ENCODE results near the gene DCAF12. TPM values are rescaled to one million over a fixed set of nuclear protein-coding genes. Genes with fewer than 3 reads are reported as not detected.
A peak's percentile ranks its signal among the peaks of the same experiment; 100 is the strongest.

DCAF12 gene
- total and polyA plus RNA-seq, 2 of the 13 experiments (the other 11 are each of a cell fraction or from before 2014, with no cell fraction given) = 26.8 to 37.4 TPM

GRCh38 chr9:34145165-34145564, 18.7 kb upstream of the DCAF12 start (continued):
- no peak for TF ChIP-seq KDM2A (CRISPR knock-in tag; IDR thresholded peaks at IDR 0.05; ENCODE audit: borderline replicate concordance, low read depth)
- no peak for TF ChIP-seq PHF5A (CRISPR knock-in tag; IDR thresholded peaks at IDR 0.05; ENCODE audit: low read depth, unreplicated experiment)
- TF ChIP-seq, protein P1, sequence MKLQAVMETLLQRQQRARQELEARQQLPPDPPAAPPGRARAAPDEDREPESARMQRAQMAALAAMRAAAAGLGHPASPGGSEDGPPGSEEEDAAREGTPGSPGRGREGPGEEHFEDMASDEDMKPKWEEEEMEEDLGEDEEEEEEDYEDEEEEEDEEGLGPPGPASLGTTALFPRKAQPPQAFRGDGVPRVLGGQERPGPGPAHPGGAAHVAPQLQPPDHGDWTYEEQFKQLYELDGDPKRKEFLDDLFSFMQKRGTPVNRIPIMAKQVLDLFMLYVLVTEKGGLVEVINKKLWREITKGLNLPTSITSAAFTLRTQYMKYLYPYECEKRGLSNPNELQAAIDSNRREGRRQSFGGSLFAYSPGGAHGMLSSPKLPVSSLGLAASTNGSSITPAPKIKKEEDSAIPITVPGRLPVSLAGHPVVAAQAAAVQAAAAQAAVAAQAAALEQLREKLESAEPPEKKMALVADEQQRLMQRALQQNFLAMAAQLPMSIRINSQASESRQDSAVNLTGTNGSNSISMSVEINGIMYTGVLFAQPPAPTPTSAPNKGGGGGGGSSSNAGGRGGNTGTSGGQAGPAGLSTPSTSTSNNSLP (IDR thresholded peaks at IDR 0.05; ENCODE audit: low read depth, low read length) = no peak
- TF ChIP-seq SP1 (IDR thresholded peaks at IDR 0.05) = no peak
- no peak for TF ChIP-seq SP1 (CRISPR knock-in tag; IDR thresholded peaks at IDR 0.05)
- TF ChIP-seq, protein P2, sequence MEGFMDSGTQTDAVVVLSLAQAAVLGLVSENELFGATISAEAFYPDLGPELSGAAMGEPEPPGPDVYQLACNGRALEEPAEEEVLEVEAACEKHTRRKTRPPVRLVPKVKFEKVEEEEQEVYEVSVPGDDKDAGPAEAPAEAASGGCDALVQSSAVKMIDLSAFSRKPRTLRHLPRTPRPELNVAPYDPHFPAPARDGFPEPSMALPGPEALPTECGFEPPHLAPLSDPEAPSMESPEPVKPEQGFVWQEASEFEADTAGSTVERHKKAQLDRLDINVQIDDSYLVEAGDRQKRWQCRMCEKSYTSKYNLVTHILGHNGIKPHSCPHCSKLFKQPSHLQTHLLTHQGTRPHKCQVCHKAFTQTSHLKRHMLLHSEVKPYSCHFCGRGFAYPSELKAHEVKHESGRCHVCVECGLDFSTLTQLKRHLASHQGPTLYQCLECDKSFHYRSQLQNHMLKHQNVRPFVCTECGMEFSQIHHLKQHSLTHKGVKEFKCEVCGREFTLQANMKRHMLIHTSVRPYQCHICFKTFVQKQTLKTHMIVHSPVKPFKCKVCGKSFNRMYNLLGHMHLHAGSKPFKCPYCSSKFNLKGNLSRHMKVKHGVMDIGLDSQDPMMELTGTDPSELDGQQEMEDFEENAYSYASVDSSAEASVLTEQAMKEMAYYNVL (CRISPR knock-in tag; IDR thresholded peaks at IDR 0.05; ENCODE audit: borderline replicate concordance) = no peak

- Histone ChIP-seq H3K36me3 (replicated peaks in 1 of 2; ENCODE audit: control insufficient read depth in 1 of 2, insufficient read depth in 2 of 2, low read length in 2 of 2) (no peaks in the 10 kb centered on the region), H3K4me2 (ENCODE audit: low read depth, low read length) (peak overlapping the region; percentile 58), H4K20me1 (ENCODE audit: insufficient read depth, low read length) (no peaks in the 10 kb centered on the region), H3K9me3 (ENCODE audit: low read length) (no peaks in the 10 kb centered on the region), H3K79me2 (ENCODE audit: insufficient read depth, low read length) (no peaks in the 10 kb centered on the region), H3K4me3 (replicated peaks in 1 of 3; ENCODE audit: insufficient read depth in 1 of 3, low read depth in 2 of 3, low read length in 3 of 3) (no peak overlapping the region; a peak in 1 of 6 replicates), H3K27ac (ENCODE audit: extremely low read length, insufficient read depth, low read length) (peak overlapping the region; percentile 3), H3K27me3 (ENCODE audit: control insufficient read depth in 1 of 2, insufficient read depth in 2 of 2, low read length in 2 of 2) (no peaks in the 10 kb centered on the region; a peak in 1 of 5 replicates), H3K9ac (ENCODE audit: insufficient read depth, low read depth, low read length) (no peak overlapping the region), H3K4me1 (ENCODE audit: insufficient read depth, low read length) (peaks cover 39% of the 10 kb centered on the region), H2AFZ (ENCODE audit: low read length) (no peak overlapping the region)
- ATAC-seq (peak; percentile 49; the same call in 2 of the 3 replicates), FAIRE-seq (no peak), DNase-seq (ENCODE audit: low spot score) (no peak)
- POLR2A ChIA-PET = interaction anchor here (1.9 kb wide), 1 partner anchor 36 kb away, joined by 4 read pairs; the partner anchor contains the start of gene UBAP1
- CTCF ChIA-PET (ENCODE audit: low intra/inter-chr PET ratio, low total read pairs) = no interaction called here
- in situ Hi-C loops (cut with HindIII; ENCODE audit: extremely low pct_ligation_motif_present, low pct_unique_long_range_greater_than_20kb) = no loop called here
- BruUV-seq (replicated peaks) = no TSS peak
- intact Hi-C loops (cut with micrococcal nuclease; ENCODE audit: unreplicated experiment) = no loop called here
- TF ChIP-seq ZNF552 (CRISPR knock-in tag; IDR thresholded peaks at IDR 0.05; ENCODE audit: borderline replicate concordance) (no peak), ZNF460 (CRISPR knock-in tag; IDR thresholded peaks at IDR 0.05; ENCODE audit: borderline replicate concordance) (no peak), ATF2 (CRISPR knock-in tag; IDR thresholded peaks at IDR 0.05) (no peak), MXD4 (CRISPR knock-in tag; IDR thresholded peaks at IDR 0.05) (no peak), MXD3 (CRISPR knock-in tag; IDR thresholded peaks at IDR 0.05) (no peak), NPAS2 (CRISPR knock-in tag; IDR thresholded peaks at IDR 0.05; ENCODE audit: borderline replicate concordance) (no peak), ZNF362 (CRISPR knock-in tag; IDR thresholded peaks at IDR 0.05; ENCODE audit: borderline replicate concordance) (0 out of 2 replicates have a peak, but pooled peaks have one; percentile 40), FOXP4 (CRISPR knock-in tag; IDR thresholded peaks at IDR 0.05) (no peak)
- 19% methylated on average over 2 of the region's 2 CpGs for WGBS (ENCODE audit: low lambda C conversion rate)
These were observed 16.6 kb upstream of the DCAF12 start for GRCh38 chr9:34143116-34143515.
